Stimulated activated CD4-positive, alpha-beta T cell treated with anti-CD3 and anti-CD28 coated beads, Interleukin-2, amount 100 ng/mL, for 4 hours (primary cell): ENCODE measurements around the gene IL6R.

Experiments used
- DNase-seq: peaks from one replicate; pipeline ENCODE4 v3.0.0-alpha.2; 2020; ENCODE audit warnings: low read depth

Gene IL6R

GRCh38 chr1:154453574-154454352 lies 48.6 kb downstream of the IL6R start:
- no peak for DNase-seq

GRCh38 chr1:154454386-154455120 lies 49.4 kb downstream of the IL6R start:
- no peak for DNase-seq

GRCh38 chr1:154456631-154457030 lies 51.5 kb downstream of the IL6R start:
- DNase-seq = no peak

GRCh38 chr1:154459080-154459479 lies 53.9 kb downstream of the IL6R start:
- DNase-seq = no peak

- no peak for DNase-seq
Observed at GRCh38 chr1:154460695-154461260, 55.6 kb downstream of the IL6R start.

GRCh38 chr1:154463512-154463990 lies 58.4 kb downstream of the IL6R start:
- peak; percentile 32 for DNase-seq

GRCh38 chr1:154465621-154466195 lies 60.6 kb downstream of the IL6R start:
- no peak for DNase-seq

GRCh38 chr1:154466206-154466605 lies 61.1 kb downstream of the IL6R start:
- no peak for DNase-seq

- no peak for DNase-seq
Observed at GRCh38 chr1:154466921-154467417, 61.8 kb downstream of the IL6R start.

- DNase-seq = no peak
Observed at GRCh38 chr1:154467434-154468102, 62.4 kb downstream of the IL6R start.

GRCh38 chr1:154468535-154469250 lies 63.5 kb downstream of the IL6R start:
- DNase-seq = no peak

- DNase-seq = no peak
Observed at GRCh38 chr1:154469844-154470560, 64.9 kb downstream of the IL6R start.

GRCh38 chr1:154471304-154471703 lies 66.2 kb downstream of the IL6R start:
- no peak for DNase-seq

- DNase-seq = no peak
Observed at GRCh38 chr1:154474802-154475201, 69.7 kb downstream of the IL6R start.

GRCh38 chr1:154476791-154477190 lies 71.6 kb downstream of the IL6R start:
- DNase-seq = no peak

GRCh38 chr1:154478013-154478412 lies 72.9 kb downstream of the IL6R start:
- no peak for DNase-seq

GRCh38 chr1:154478639-154479038 lies 73.5 kb downstream of the IL6R start:
- no peak for DNase-seq

GRCh38 chr1:154479764-154480421 lies 74.8 kb downstream of the IL6R start:
- DNase-seq = peak; percentile 44

GRCh38 chr1:154481053-154481452 lies 75.9 kb downstream of the IL6R start:
- DNase-seq = no peak
